Esophagus squamous epithelium (tissue), 5 donors: ENCODE data around the gene TRMU. TPM values are rescaled to one million over a fixed set of nuclear protein-coding genes. Genes with fewer than 3 reads are reported as not detected.
A peak's percentile ranks its signal among the peaks of the same experiment; 100 is the strongest.

Source experiments
- DNase-seq: peaks from one replicate; lab custom pipeline; 2025; lab: John Stamatoyannopoulos, UW
- H3K27ac ChIP-seq, 4 donors: fragments of 200-600 bp; sonication (generic); one replicate each; pipeline ENCODE4 v1.5.1; 2016 to 2019; ENCODE audit warnings: mild to moderate bottlenecking in 1 of 4
- H3K27me3 ChIP-seq, 4 donors: fragments of 200-600 bp; sonication (generic); 1 replicate in 3 of 4; 2 replicates in 1 of 4; pipeline versions ENCODE4 v1.5.1 to v1.6.0; 2017 to 2021; ENCODE audit warnings: antibody characterized with exemption in 1 of 4
- H3K36me3 ChIP-seq, 3 donors: fragments of 200-600 bp; sonication (generic); one replicate each; pipeline ENCODE4 v1.5.1; 2016 to 2019
- H3K4me1 ChIP-seq, 3 donors: fragments of 200-600 bp; sonication (generic); one replicate each; pipeline ENCODE4 v1.5.1; 2017 to 2019
- H3K4me3 ChIP-seq, 4 donors: fragments of 200-600 bp; sonication (generic); 1 replicate in 3 of 4; 2 replicates in 1 of 4; pipeline ENCODE4 v1.5.1; 2016 to 2019; ENCODE audit warnings: mild to moderate bottlenecking in 2 of 4, moderate library complexity in 1 of 4
- H3K9me3 ChIP-seq, 3 donors: fragments of 200-600 bp; sonication (generic); one replicate each; pipeline ENCODE4 v1.5.1; 2016 to 2019
- CTCF ChIP-seq, 6 experiments: fragments of 450-650 bp in 4 of 6; fragments of 200-600 bp in 2 of 6; sonication (generic) in 2 of 6; IDR thresholded peaks; one replicate each; pipeline ENCODE4 v1.5.1; 2016 to 2019; ENCODE audit warnings: antibody characterized with exemption in 6 of 6, mild to moderate bottlenecking in 4 of 6, moderate library complexity in 4 of 6
- POLR2A ChIP-seq, 4 donors: fragments of 450-650 bp; IDR thresholded peaks; one replicate each; pipeline ENCODE4 v1.6.1; 2017; ENCODE audit warnings: antibody characterized with exemption in 4 of 4, mild to moderate bottlenecking in 4 of 4, moderate library complexity in 3 of 4
- WGBS, 2 donors: methylation state at CpG; one replicate each; pipeline ENCODE4 v1.1.5; 2018; 5-methylcytosine and 5-hydroxymethylcytosine counted together
- intact Hi-C: fragments of 100-400 bp; cut with DNase I; formaldehyde crosslinking; loops from one replicate; pipeline ENCODE4 v1.15.0; 2022
- total RNA-seq, 4 donors: library from RNA; depleted of rRNA; stranded (reverse); fragments of >200 nt; gene quantifications; one replicate each; pipeline ENCODE4 v1.1.0, GENCODE V29; 2016
- donor health status: DM: yes; HTN: yes; CAD: no.

TRMU gene
- total RNA-seq, 4 donors from 2014 or later = 17.7 to 43.1 (median 32.5) TPM

- peaks cover 4 to 97% (median 8%) of the 10 kb centered on the region in 3 donors for H3K36me3 ChIP-seq
- DNase-seq = no peak
- H3K27ac ChIP-seq = peak overlapping the region in 2 of 4 donors; percentile 44 to 53
- intact Hi-C loops = no loop called here
- peaks cover 0 to 7% (median 0%) of the 10 kb centered on the region in 3 donors for H3K9me3 ChIP-seq
- TF ChIP-seq CTCF (IDR thresholded peaks at IDR 0.05) = no peak
- TF ChIP-seq POLR2A (IDR thresholded peaks at IDR 0.05) = no peak
- no peaks in the 10 kb centered on the region for H3K27me3 ChIP-seq
- 93% methylated on average over 3 of the region's 7 CpGs; no CpG with 5 or more reads in 1 of the 2 donors for WGBS, 2 donors
- H3K4me1 ChIP-seq = peaks cover 0 to 21% (median 10%) of the 10 kb centered on the region in 3 donors
- peak overlapping the region in 1 of 4 donors; percentile 52 for H3K4me3 ChIP-seq
These were observed 46.7 kb upstream of the TRMU start for GRCh38 chr22:46288846-46289243.

DNA sequence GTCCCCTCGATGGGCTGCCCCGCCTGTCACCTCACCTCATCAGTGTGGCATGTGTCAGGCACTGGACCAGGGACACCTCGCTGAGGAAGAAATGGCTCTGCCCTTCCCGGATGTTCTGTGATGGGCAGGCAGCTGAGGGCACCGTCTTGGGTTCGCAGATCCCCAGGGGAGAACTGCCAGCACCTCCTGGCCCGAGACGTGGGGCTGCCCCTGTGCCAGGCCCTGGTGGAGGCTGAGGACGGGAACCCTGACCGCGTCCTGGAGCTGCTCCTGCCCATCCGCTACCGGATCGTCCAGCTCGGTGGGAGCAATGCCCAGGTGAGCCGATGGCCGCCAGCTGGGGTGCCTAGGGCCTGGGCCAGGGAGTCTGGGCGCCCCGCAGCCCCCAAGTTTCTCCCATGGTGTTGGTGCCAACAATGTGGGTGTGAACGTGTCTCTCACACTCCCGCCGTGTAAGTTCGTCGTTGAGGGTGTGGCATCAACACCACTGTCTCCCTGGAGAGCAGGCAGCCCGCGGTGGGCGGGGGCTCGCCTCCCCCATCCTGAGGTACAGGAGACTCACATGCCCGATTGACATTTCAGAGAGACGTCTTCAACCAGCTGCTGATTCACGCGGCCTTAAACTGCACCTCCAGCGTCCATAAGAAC lies 46.1 kb upstream of the TRMU start:
- Histone ChIP-seq H3K36me3 (peaks cover 4 to 91% (median 8%) of the 10 kb centered on the region in 3 donors), H3K4me3 (no peak overlapping the region), H3K9me3 (peaks cover 0 to 7% (median 0%) of the 10 kb centered on the region in 3 donors), H3K27me3 (no peaks in the 10 kb centered on the region), H3K27ac (no peak overlapping the region), H3K4me1 (peaks cover 0 to 21% (median 10%) of the 10 kb centered on the region in 3 donors)
- intact Hi-C loops = no loop called here
- TF ChIP-seq CTCF (IDR thresholded peaks at IDR 0.05) (no peak), POLR2A (IDR thresholded peaks at IDR 0.05) (no peak)
- no peak for DNase-seq
- 90% methylated on average over 14 of the region's 33 CpGs; no CpG with 5 or more reads in 1 of the 2 donors for WGBS, 2 donors

- intact Hi-C loops = no loop called here
- Histone ChIP-seq H3K4me1 (peaks cover 0 to 22% (median 10%) of the 10 kb centered on the region in 3 donors), H3K36me3 (peaks cover 4 to 82% (median 8%) of the 10 kb centered on the region in 3 donors), H3K27me3 (no peaks in the 10 kb centered on the region), H3K27ac (no peak overlapping the region), H3K9me3 (peaks cover 0 to 7% (median 0%) of the 10 kb centered on the region in 3 donors), H3K4me3 (no peak overlapping the region)
- 81 to 87% methylated on average over 11 of the region's 17 CpGs for WGBS, 2 donors
- TF ChIP-seq CTCF (IDR thresholded peaks at IDR 0.05) = no peak
- no peak for TF ChIP-seq POLR2A (IDR thresholded peaks at IDR 0.05)
- no peak for DNase-seq
These were observed 45.2 kb upstream of the TRMU start for GRCh38 chr22:46290121-46290842.

- TF ChIP-seq POLR2A (IDR thresholded peaks at IDR 0.05) (no peak), CTCF (IDR thresholded peaks at IDR 0.05) (no peak)
- 91 to 93% methylated on average over 10 of the region's 23 CpGs for WGBS, 2 donors
- H3K4me1 ChIP-seq = peaks cover 8 to 31% (median 16%) of the 10 kb centered on the region in 3 donors
- no peak for DNase-seq
- H3K9me3 ChIP-seq = peaks cover 0 to 7% (median 0%) of the 10 kb centered on the region in 3 donors
- intact Hi-C loops = no loop called here
- peaks cover 4 to 74% (median 8%) of the 10 kb centered on the region in 3 donors for H3K36me3 ChIP-seq
- no peak overlapping the region for H3K4me3 ChIP-seq
- no peaks in the 10 kb centered on the region for H3K27me3 ChIP-seq
- H3K27ac ChIP-seq = no peak overlapping the region
These were observed 44.4 kb upstream of the TRMU start for GRCh38 chr22:46290843-46291785.
